Ovary (tissue), 9 donors: ENCODE measurements around the gene TRPV4. TPM values are rescaled to one million over a fixed set of nuclear protein-coding genes. Genes with fewer than 3 reads are reported as not detected.

Source experiments
- DNase-seq, 5 donors: peaks; one replicate each; pipeline ENCODE4 v3.0.0-alpha.2; 2019 to 2020
- H3K27ac ChIP-seq, 2 donors: fragments of 200-600 bp; one replicate each; pipeline versions ENCODE4 v1.5.1 to v1.8.0; 2019 to 2022
- H3K27me3 ChIP-seq: fragments of 200-600 bp; one replicate; pipeline ENCODE4 v1.8.0; 2022
- H3K36me3 ChIP-seq: fragments of 200-600 bp; sonication (generic); one replicate; pipeline ENCODE4 v1.5.1; 2019
- H3K4me1 ChIP-seq: one replicate; pipeline ENCODE4 v1.8.1; 2013; ENCODE audit warnings: mild to moderate bottlenecking, moderate library complexity; ENCODE audit not compliant: insufficient read depth
- H3K4me3 ChIP-seq: fragments of 200-600 bp; sonication (generic); one replicate; pipeline ENCODE4 v1.5.1; 2017
- H3K9me3 ChIP-seq, 2 donors: fragments of 200-600 bp in 1 of 2; sonication (generic) in 1 of 2; one replicate each; pipeline versions ENCODE4 v1.5.1 to v1.8.1; 2013 to 2019; ENCODE audit warnings: mild to moderate bottlenecking in 1 of 2, moderate library complexity in 1 of 2
- EP300 ChIP-seq: sonication (generic); formaldehyde crosslinking; IDR thresholded peaks from one replicate; pipeline ENCODE4 v1.6.1; 2017; ENCODE audit warnings: antibody characterized with exemption
- POLR2A ChIP-seq: fragments of 450-650 bp; IDR thresholded peaks from one replicate; pipeline ENCODE4 v1.6.1; 2017; ENCODE audit warnings: antibody characterized with exemption, mild to moderate bottlenecking, moderate library complexity
- WGBS, 3 donors: extraction: QIAGEN DNeasy Blood & Tissue Kit in 1 of 3; methylation state at CpG; one replicate each; pipeline versions ENCODE4 v1.1.5 to v1.1.7; 2013 to 2017; 5-methylcytosine and 5-hydroxymethylcytosine counted together
- intact Hi-C, 4 donors: fragments of 100-400 bp; cut with DNase I; formaldehyde crosslinking; loops; one replicate each; pipeline versions ENCODE4 v1.11.0 to v1.15.1; 2022 to 2023
- polyA plus RNA-seq, 2 donors: library from polyadenylated mRNA; stranded (reverse); fragments of 200-250 nt in 1 of 2; fragments of 350-450 nt in 1 of 2; fragmentation: Illumina TruSeq in 1 of 2; extraction: RNeasy Lipid Tissue Mini Kit (QIAGEN cat#74804) in 1 of 2; gene quantifications; one replicate each; pipeline ENCODE4 v1.2.3, GENCODE V29; 2013 to 2014
- total RNA-seq, 7 donors: library from RNA; depleted of rRNA in 2 of 7; stranded (reverse); fragments of >200 nt in 2 of 7; fragmentation: NEBNext Ultra II Directional in 3 of 7; extraction: Animal tissue kit (Norgen Biotek cat#: 25700) in 3 of 7; gene quantifications; one replicate each; pipeline versions ENCODE4 v1.1.0 to v1.2.4, GENCODE V29; 2016 to 2023
- TF ChIP-seq, protein P1 (sequence below), 3 donors: fragments of 450-650 bp in 2 of 3; fragments of 200-600 bp in 1 of 3; IDR thresholded peaks; one replicate each; pipeline versions ENCODE4 v1.5.1 to v1.8.0; 2016 to 2022; ENCODE audit warnings: antibody characterized with exemption in 3 of 3, mild to moderate bottlenecking in 1 of 3
- donor health status: DM: no; HTN: no; CAD: no; lungs with moderate emphysema.
- donor health status: DM: no; HTN: no; CAD: no.
- donor health status: Bipolar disorder and iron deficiency.
- donor health status: DM: yes; HTN: yes; CAD: no.
- donor health status: DM: no; HTN: no; CAD: no.
- donor health status: DM: yes; HTN: yes; CAD: no.

TRPV4 gene
- total and polyA plus RNA-seq, 9 donors: 0.12 to 2.4 (median 0.49) TPM; not detected in 1

DNA sequence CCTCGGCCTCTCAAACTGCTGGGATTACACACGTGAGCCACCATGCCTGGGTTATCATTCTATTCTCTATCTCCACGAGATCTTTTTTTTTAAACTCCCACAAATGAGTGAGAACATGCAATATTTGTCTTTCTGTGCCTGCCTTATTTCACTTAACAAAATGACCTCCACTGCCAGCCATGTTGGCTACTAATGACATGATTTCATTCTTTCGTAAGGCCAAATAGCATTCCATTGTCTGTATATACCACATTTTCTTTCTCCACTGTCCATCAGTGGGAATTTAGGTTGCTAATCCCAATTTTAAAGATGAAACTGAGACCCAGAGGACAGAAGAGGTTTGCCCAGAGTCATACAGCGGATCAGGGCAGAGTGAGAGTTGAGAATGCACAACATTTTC is 10.9 kb upstream of the TRPV4 start:
- no peaks in the 10 kb centered on the region for H3K27me3 ChIP-seq
- 81 to 85% (median 82%) methylated on average over 5 of the region's 5 CpGs for WGBS, 3 donors
- no peaks in the 10 kb centered on the region for H3K9me3 ChIP-seq
- no peaks in the 10 kb centered on the region for H3K36me3 ChIP-seq
- intact Hi-C loops: no loop called here
- H3K4me3 ChIP-seq: no peak overlapping the region
- H3K27ac ChIP-seq: no peak overlapping the region
- peaks cover 3% of the 10 kb centered on the region for H3K4me1 ChIP-seq
- DNase-seq: no peak
- no peak for TF ChIP-seq POLR2A
- TF ChIP-seq, protein P1, sequence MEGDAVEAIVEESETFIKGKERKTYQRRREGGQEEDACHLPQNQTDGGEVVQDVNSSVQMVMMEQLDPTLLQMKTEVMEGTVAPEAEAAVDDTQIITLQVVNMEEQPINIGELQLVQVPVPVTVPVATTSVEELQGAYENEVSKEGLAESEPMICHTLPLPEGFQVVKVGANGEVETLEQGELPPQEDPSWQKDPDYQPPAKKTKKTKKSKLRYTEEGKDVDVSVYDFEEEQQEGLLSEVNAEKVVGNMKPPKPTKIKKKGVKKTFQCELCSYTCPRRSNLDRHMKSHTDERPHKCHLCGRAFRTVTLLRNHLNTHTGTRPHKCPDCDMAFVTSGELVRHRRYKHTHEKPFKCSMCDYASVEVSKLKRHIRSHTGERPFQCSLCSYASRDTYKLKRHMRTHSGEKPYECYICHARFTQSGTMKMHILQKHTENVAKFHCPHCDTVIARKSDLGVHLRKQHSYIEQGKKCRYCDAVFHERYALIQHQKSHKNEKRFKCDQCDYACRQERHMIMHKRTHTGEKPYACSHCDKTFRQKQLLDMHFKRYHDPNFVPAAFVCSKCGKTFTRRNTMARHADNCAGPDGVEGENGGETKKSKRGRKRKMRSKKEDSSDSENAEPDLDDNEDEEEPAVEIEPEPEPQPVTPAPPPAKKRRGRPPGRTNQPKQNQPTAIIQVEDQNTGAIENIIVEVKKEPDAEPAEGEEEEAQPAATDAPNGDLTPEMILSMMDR (IDR thresholded peaks at IDR 0.05): no peak
- no peak for TF ChIP-seq EP300

DNA sequence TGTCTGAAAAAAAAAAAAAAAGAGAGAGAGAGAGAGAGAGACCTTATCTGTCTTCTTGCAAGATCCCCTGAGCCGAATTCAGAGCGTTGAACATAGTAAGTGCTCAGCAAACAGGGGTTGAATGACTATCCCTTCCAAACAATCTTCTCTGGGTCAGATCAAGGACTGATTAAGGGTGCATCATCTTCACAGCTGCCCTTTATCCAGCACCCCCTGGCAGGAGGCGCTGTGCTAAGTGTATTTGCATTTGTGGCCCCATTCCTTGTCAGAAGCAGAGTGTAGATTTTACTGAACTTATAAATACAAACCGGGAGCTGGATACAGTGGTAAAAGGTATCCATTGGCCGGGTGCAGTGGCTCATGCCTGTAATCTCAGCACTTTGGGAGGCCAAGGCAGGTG is 8.8 kb upstream of the TRPV4 start:
- no peak overlapping the region for H3K4me3 ChIP-seq
- intact Hi-C loops: no loop called here

DNA sequence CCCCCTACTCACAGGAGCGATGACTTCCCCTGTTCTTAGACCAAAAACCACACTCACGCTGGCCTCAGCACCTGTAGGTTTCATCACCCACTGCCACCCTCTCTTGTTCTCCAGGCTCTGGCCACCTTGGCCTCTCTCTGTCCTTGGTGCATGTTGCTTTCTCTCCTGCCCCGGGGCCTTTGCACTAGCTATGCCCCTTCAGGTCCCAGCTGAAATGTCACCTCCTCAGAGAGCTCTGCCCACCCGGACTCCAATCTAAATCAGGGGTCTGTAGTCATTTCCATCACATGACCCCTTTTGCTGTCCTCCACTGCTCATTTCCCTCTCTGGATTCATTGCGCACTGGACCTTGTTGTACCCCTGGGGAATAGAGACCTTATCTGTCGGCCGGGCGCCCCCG is 8.2 kb upstream of the TRPV4 start:
- H3K4me3 ChIP-seq: no peak overlapping the region

More for the DNA sequence above, 8.8 kb upstream of the TRPV4 start:
- no peak for DNase-seq
- 78 to 84% (median 81%) methylated on average over 5 of the region's 5 CpGs for WGBS, 3 donors
- no peaks in the 10 kb centered on the region for H3K27me3 ChIP-seq
- peaks cover 3% of the 10 kb centered on the region for H3K4me1 ChIP-seq
- no peaks in the 10 kb centered on the region for H3K36me3 ChIP-seq
- TF ChIP-seq POLR2A: no peak
- H3K27ac ChIP-seq: no peak overlapping the region
- no peaks in the 10 kb centered on the region for H3K9me3 ChIP-seq

DNA sequence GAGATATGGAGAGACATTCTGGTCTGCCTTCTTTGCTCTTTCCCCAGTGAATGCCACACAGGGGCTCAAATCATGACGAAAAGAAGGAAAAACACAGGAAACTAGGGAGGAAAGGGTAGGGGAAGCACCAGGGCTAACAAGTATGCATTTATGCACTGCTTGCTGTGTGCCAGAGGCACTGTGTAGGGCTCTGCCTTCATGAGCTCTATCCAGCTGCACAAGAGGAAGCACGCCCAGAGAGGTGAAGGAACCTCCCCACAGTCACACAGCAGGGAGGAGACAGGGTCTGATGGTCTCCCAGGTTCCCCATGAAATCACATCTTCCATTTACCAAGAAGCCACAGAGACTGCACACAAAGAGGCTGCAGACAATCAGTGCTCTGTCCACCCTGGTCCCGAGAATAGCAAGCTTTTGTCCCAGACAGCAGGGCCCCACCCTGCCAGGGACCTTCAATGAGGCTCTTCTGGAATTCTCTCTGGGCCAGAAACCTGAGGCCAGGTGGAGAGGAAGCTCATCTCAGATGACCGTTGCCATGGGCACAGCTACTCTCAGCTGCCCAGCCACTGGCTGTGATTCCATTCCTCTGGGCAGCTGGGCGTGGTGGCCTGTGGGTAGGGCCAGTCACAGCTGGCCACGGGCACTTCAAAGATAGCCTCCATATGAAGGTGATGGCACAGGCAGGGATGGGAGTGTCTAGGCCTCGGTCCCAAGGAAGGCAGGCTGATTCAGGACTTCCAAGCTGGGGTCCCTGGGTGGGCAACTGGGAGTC is 7.3 kb upstream of the TRPV4 start:
- WGBS, 3 donors: 71 to 80% (median 75%) methylated on average over 7 of the region's 7 CpGs
- Histone ChIP-seq H3K36me3 (no peaks in the 10 kb centered on the region), H3K9me3 (no peaks in the 10 kb centered on the region), H3K27me3 (no peaks in the 10 kb centered on the region), H3K4me1 (peaks cover 3% of the 10 kb centered on the region), H3K4me3 (no peak overlapping the region), H3K27ac (no peak overlapping the region)
- intact Hi-C loops: no loop called here
- TF ChIP-seq POLR2A (no peak), EP300 (no peak)
- TF ChIP-seq, protein P1 (IDR thresholded peaks at IDR 0.05): no peak
- no peak for DNase-seq

More for the DNA sequence above, 8.2 kb upstream of the TRPV4 start:
- Histone ChIP-seq H3K27me3 (no peaks in the 10 kb centered on the region), H3K27ac (no peak overlapping the region), H3K9me3 (no peaks in the 10 kb centered on the region), H3K36me3 (no peaks in the 10 kb centered on the region), H3K4me1 (peaks cover 3% of the 10 kb centered on the region)
- DNase-seq: no peak
- no peak for TF ChIP-seq POLR2A
- TF ChIP-seq, protein P1 (IDR thresholded peaks at IDR 0.05): no peak
- no peak for TF ChIP-seq EP300
- 83 to 89% (median 86%) methylated on average over 9 of the region's 9 CpGs for WGBS, 3 donors
- intact Hi-C loops: no loop called here

DNA sequence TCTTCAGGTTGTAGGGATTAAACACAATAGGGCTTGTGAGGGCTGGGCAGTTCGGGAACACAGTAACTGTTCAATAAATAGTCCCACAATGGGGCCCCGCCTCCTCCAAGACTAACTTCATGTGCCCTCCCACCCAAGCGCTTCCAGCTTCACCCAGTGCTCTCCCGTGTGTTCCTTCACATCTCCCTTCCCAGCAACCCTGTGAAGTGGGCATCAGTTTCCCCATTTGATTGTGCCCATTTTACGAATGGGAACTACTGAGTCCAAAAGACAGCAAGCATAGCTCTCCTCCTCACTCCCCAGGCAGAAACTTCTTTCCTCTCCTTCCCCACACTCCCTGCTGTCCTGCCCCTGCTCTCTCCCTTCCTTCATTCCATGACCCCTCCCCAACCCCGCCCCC is 6.2 kb upstream of the TRPV4 start:
- no peaks in the 10 kb centered on the region for H3K27me3 ChIP-seq
- H3K9me3 ChIP-seq: no peaks in the 10 kb centered on the region
- H3K4me3 ChIP-seq: no peak overlapping the region
- H3K4me1 ChIP-seq: no peaks in the 10 kb centered on the region
- WGBS, 3 donors: 63 to 67% (median 66%) methylated on average over 6 of the region's 6 CpGs
- intact Hi-C loops: no loop called here
- H3K27ac ChIP-seq: no peak overlapping the region
- DNase-seq: no peak
- no peaks in the 10 kb centered on the region for H3K36me3 ChIP-seq
- TF ChIP-seq, protein P1 (IDR thresholded peaks at IDR 0.05): no peak
- TF ChIP-seq POLR2A (no peak), EP300 (no peak)
